OCI-M2 (cell line): ENCODE results near the gene CDPF1.
"Not testable (repeated sequence)": the region's sequence is repeated elsewhere in the genome, so short reads cannot be mapped to it uniquely, and the experiment has no call there.

Experiments
- DNase-seq: peaks from one replicate; lab custom pipeline; 2025; ENCODE audit not compliant: unreplicated experiment; lab: John Stamatoyannopoulos, UW

The CDPF1 gene

DNA sequence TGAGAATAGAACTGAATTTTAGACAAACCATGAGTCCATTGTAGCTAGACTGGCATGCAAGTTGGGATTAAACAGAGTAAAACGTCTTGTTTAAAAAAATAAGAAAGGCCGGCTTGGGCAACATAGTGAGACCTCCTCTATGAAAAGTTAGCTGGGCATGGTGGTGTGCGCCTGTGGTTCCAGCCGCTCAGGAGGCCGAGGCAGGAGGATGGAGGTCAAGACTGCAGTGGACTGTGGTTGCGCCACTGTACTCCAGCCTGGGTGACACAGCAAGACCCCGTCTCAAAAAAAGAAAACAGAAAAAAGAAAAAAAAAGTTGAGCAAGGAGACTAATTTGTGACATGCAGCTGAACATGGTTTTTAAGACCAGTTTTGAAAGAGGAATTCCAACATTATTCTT is 23.5 kb downstream of the CDPF1 start:
- DNase-seq: no peak

- no peak for DNase-seq
Measured at GRCh38 chr22:46225631-46226030, 24.5 kb downstream of the CDPF1 start.

DNA sequence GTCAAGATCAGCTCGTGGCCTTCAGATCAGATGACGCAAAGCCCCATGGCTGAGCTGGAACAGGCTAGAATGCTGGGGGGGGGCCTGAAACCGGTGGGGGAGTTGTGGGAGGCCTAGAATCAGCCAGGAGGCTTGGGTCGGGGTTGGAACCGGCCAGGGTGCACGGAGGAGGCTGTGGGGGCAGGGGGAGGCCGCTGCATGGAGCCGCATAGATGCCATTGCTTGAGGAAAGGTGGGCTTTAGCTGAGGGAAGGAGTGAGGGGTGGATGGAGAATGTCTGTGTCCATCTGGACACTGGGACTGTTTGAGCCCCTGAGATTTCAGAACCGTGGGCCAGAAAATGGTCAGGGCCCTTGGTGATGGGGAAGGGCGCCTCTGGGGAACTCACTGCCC is 25.2 kb downstream of the CDPF1 start:
- no peak for DNase-seq

- no peak for DNase-seq
Measured at GRCh38 chr22:46224044-46224897, 25.8 kb downstream of the CDPF1 start.

GRCh38 chr22:46220921-46221320 is 29.2 kb downstream of the CDPF1 start:
- no peak for DNase-seq

DNA sequence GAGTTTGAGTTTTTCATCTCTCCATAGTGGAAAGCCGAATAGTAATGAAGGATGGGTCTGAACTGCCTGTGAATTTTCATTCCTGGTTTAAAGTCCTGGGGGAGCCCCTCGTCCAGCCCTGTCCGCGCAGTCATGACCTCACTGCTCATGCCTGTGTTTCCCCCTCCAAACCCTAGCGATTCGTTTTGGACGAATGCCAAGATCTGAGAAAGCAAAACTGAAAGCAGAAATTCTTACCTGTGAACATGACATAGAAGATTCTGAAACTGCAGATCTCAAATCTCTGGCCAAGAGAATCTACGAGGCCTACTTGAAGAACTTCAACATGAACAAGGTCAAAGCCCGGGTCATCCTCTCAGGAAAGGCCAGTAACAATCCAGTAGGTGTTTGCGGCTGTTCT is 30.5 kb downstream of the CDPF1 start:
- no peak for DNase-seq

- no peak for DNase-seq
Measured at GRCh38 chr22:46214616-46215015, 35.5 kb downstream of the CDPF1 start.

- DNase-seq: no peak
Measured at GRCh38 chr22:46214149-46214548, 35.9 kb downstream of the CDPF1 start.

- no peak for DNase-seq
Measured at GRCh38 chr22:46213052-46213451, 37.0 kb downstream of the CDPF1 start.

GRCh38 chr22:46212195-46212594 is 37.9 kb downstream of the CDPF1 start:
- DNase-seq: no peak

DNA sequence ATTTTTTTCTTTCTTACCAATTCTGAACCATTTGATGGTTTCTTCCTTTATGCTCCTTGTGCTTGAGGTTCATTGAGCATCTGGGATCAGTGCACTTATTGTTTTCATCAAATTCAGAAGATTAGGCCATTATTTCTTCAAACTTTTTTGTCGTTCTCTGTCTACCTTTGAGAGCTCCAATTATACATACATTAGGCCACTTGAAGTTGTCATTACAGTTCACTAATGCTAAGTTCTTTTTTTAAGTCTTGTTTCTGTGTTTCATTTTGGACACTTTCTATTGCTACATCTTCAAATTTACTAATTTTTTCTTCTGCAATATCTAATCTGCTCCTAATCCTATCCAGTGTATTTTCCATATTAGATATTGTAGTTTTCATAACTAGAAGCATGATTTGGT is 40.8 kb downstream of the CDPF1 start:
- no peak for DNase-seq

- DNase-seq: no peak
Measured at GRCh38 chr22:46203601-46203980, 46.5 kb downstream of the CDPF1 start.

GRCh38 chr22:46202897-46203600 is 47.0 kb downstream of the CDPF1 start:
- no peak for DNase-seq

DNA sequence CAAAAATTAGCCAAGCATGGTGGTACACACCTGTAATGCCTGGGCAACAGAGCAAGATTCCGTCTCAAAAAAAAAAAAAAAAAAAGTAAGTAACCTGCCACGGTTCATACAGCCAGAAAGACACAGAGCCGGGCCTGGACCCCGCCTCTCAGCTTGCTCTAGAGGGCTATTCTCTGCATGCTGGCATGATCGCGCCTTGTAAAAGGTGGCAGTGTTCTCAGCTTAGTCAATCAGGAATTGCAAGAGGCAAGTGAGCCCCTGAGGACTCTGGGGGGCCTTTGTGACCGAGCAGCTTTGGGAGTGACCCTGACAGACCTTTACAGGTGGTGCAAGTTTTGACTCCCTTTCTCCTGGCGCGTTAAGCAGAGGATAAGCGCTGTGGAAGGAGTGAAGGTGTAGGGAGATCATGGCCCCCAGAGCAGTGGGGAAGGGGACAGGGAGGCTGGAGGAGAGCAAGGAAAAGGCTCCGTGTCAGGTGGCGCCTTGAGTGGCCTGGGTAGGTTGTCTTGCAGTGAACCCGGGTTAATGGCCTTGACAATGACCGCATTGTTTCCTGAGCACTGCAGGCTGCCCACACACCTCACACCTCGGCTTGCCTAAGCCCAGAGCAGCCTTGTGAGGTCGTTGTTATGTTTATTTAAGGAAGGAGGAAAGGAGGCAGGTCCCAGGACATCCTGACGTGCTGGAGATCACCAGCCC is 48.9 kb downstream of the CDPF1 start:
- no peak for DNase-seq

DNA sequence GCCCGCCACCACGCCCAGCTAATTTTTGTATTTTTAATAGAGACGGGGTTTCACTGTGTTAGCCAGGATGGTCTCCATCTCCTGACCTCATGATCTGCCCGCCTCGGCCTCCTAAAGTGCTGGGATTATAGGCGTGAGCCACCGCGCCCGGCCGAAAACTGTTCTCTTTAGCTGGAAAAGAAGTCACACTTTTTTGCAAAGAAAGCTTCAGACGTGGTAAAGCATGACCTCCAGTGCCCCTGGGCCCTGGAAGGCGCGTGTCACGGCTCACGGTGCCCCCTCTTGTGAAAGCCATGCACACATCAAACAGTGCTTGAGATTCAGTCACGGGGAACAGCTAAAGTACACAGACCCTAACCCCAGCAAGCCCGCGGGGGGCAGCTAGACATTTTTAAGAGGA is 51.3 kb downstream of the CDPF1 start:
- DNase-seq: not testable (repeated sequence)

DNA sequence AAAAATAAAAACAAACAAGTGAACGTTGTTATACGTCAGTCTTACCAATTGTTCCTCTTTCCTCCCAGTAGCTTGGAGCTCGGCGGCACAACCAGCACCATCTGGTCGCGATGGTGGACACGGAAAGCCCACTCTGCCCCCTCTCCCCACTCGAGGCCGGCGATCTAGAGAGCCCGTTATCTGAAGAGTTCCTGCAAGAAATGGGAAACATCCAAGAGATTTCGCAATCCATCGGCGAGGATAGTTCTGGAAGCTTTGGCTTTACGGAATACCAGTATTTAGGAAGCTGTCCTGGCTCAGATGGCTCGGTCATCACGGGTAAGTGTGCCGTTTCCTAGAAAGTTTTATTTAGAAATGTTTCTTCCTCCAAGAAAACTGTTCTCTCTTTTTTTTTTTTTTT is 51.8 kb downstream of the CDPF1 start:
- no peak for DNase-seq

DNA sequence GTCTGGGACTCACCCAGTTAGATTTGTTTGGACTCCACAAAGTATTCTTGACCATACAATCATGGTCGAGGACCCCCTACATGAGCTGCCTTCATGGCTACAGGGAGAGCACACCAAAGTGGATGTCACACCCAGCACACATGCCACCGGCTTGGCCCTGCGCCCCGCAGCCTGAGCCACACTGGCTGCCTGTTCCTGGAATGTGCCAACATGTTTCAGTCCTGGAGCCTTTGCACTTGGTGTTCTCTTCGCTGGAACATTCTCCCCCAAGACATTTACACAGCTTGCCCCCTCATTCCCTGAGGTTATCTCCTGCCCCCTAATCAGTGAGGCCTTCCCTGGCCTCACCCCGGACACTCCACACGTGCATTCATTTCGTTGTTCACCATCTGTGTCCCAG is 53.8 kb downstream of the CDPF1 start:
- DNase-seq: no peak

DNA sequence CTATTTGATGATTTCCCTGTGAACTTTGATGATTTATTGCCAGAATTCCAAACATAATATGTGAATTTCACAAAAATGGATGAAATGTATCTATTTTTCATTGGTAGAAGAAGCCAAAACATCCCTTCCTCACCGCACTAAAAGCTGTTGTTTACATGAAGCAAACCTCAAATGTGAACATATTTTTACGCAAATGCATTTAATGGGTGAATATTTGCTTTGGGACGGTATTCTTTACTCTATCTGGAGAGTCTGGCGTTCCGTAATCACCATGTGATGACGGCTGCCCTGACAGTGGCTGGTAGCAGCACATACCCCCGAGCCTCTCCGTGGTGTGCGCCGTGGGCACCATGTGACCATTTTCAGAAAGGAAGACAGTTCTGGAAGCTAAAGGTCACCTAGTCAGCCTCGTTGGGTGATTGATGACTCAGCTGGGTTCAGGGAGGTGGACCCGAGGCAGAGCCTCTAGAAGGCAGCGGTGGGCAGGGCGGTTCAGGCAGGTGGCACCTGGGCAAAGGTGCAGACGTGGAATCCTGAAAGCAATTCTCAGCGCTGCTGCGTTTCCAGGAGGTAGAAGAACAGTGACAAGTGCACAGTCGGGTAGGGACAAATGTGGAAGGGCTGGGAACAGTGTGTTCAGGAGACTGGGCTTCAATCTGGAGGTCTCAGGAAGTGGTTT is 54.5 kb downstream of the CDPF1 start:
- DNase-seq: no peak
